ENCODE data around the gene HNF4A. TPM values are rescaled to one million over a fixed set of nuclear protein-coding genes. Genes with fewer than 3 reads are reported as not detected.
"Not testable (repeated sequence)": the region's sequence is repeated elsewhere in the genome, so short reads cannot be mapped to it uniquely, and the experiment has no call there.

HNF4A gene
- total RNA-seq (not detected), polyA plus RNA-seq (0.09 TPM)

DNA sequence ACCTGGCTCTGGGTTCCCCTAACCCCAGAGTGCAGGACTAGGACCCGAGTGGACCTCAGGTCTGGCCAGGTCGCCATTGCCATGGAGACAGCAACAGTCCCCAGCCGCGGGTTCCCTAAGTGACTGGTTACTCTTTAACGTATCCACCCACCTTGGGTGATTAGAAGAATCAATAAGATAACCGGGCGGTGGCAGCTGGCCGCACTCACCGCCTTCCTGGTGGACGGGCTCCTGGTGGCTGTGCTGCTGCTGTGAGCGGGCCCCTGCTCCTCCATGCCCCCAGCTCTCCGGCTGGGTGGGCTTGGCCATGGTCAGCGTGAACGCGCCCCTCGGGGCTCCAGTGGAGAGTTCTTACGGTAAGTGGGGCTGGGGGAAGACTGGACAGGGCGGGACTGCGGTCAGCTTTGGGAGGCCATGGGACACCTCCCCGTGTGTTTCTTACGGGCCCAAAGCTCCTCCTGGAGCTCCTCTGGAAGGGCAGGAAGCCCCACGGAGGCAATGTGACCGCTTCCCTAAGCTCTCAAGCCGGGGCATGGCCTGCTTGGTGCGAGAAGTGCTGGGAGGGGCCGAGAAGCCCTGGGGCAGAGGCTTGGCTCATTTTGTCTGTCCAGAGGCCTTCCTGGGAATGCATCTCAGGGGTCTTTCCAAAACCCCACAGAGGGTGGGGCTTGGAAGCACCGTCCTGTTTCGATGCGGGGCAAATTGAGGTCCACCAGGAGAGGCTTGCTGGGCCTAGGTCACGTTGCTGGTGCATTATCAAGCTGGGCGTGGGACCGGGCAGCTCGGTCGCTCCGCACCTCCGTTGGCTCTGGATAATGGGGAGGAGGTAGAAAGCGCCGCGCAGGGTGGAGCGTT is at the start of gene HNF4A:
HNF4A (plus strand) TSS at position 202 of the 855 bp plus-strand sequence; CDS start at position 308, 106 bp downstream.
- Histone ChIP-seq H3K4me1 (ENCODE audit: insufficient read depth) (no peaks in the 10 kb centered on the region), H3K27ac (ENCODE audit: low read depth) (no peak within 1 kb of the TSS), H3K36me3 (ENCODE audit: insufficient read depth) (no peaks in the 10 kb centered on the region), H3K4me3 (ENCODE audit: low read depth, low read length) (no peak within 1 kb of the TSS)
- DNase-seq (ENCODE audit: extremely low spot score): no peak
- 80% methylated on average over 40 of the region's 40 CpGs for WGBS

GRCh38 chr20:44306927-44307326 is 48.6 kb upstream of the HNF4A start:
- Histone ChIP-seq H3K27ac (ENCODE audit: low read depth) (no peak overlapping the region), H3K4me1 (ENCODE audit: insufficient read depth) (peaks cover 3% of the 10 kb centered on the region), H3K36me3 (ENCODE audit: insufficient read depth) (no peaks in the 10 kb centered on the region), H3K4me3 (ENCODE audit: low read depth, low read length) (no peak overlapping the region)
- WGBS: 91% methylated on average over 9 of the region's 9 CpGs
- DNase-seq (ENCODE audit: extremely low spot score): no peak

DNA sequence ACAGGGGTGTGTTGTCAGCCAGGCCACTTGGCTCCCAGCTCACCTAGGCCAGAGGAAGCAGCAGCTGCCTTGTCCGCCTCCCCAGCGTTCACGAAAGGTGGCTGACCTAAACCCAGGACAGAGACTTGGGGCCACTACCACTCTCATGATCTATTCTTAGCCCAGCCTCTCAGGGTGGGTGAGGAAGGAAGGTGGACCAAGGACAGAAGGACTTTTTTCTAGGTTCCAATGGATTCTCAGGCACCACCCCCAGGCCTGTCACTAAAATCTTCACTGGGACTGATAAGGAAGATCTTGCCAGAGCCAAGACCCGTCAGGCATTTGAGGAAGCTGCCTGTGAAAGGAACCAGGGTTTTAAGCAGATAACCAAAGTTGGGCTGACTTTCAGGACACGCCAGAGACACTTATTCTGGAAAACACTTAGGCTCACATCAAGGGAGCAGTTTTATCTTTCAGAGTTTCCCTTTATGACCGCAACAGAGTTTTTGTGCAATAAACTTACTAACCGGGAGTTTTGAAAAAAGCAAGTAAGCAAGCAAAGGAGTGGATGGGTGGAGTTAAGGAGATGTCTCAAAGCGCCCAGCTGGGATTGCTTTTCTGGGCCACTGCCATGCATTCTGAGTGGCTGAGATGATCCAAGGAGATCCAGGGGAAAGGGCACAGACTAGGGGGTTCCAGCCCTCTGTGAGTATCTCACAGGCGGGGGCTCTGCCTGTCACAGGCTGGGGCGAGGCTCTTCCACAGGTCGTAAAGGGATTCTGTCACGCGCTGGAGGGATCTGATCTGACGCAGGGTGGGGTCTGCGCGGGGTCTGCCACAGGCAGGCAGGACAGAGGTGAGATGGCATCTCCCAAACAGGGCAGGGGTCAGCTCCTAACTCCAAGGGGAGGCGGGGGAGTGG is 45.5 kb upstream of the HNF4A start:
- Histone ChIP-seq H3K27ac (ENCODE audit: low read depth) (no peak overlapping the region), H3K36me3 (ENCODE audit: insufficient read depth) (no peaks in the 10 kb centered on the region), H3K4me3 (ENCODE audit: low read depth, low read length) (peak overlapping the region; percentile 62), H3K4me1 (ENCODE audit: insufficient read depth) (peaks cover 3% of the 10 kb centered on the region)
- peak; percentile 7 for DNase-seq (ENCODE audit: extremely low spot score)
- WGBS: 10% methylated on average over 17 of the region's 17 CpGs

DNA sequence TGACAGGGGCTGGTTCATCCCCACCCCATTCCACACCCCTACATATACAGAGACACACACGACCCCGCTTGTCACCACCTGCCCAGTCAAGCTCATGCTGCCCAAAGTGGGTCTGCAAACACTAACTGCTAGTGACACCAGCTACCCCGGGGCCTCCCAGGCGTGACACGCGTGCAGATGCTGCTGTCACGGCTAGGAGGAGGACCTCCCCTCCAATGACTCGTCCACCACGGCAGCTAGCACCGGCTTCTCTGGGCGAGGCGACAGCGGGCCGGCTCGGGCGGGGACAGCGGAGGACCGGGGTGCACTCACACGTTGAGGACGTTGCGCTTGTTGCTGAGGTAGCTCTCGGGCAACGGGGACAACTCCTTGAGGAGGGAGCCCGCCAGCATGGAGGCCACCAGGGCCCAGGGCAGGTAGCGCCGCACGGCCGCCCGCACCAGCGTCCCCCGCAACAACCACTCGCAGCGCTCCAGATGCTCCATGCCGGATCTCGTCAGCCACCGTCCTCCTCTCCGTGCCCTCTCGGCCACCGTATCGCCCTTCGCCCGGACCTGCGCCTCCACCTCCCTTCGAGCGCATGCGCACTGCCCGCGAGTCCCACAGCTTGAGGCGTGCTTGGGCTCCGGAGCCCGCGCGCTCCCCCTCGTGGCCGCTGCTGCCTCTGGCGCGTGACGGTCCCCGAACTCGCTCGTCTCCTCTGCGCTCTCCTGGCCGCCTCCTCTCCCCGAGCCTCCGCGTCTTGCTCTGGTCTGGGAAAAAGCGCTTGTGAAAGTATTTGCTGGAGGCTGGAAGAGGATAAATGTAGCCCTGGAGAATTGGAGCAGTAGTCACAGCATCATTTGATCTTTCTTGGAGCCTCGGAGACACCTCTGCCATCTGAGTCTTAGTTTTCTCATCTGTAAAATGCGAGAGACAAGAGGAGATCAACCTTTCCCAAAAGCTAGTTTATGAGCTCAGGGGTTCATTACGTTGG is 44.5 kb upstream of the HNF4A start, which contains the start of gene FITM2:
FITM2 (minus strand) TSS at position 539 of the 976 bp plus-strand sequence; CDS start at position 485, 54 bp downstream.
- peak; percentile 92 for DNase-seq (ENCODE audit: extremely low spot score)
- Histone ChIP-seq H3K36me3 (ENCODE audit: insufficient read depth) (no peaks in the 10 kb centered on the region), H3K27ac (ENCODE audit: low read depth) (no peak within 1 kb of the TSS), H3K4me3 (ENCODE audit: low read depth, low read length) (peak within 1 kb of the TSS; percentile 62), H3K4me1 (ENCODE audit: insufficient read depth) (peaks cover 3% of the 10 kb centered on the region)
- WGBS: 1% methylated on average over 70 of the region's 70 CpGs

DNA sequence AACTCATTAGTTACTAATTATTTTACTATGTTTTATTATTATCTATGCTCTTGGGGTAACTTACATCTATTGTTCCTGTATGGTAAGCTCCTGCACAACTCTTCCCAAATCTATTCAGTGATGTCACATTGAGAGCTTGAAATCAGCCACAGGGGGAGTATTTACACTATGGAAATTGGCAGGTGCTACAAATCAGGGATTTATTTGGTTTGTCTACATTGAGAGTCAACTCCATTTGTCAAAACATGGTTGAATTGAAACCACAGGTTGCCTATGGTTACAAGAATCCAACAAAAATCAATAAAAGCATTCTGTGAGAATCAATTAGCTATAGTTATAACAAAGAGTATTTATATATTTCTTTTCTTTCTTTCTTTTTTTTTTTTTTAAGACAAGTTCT is 40.6 kb upstream of the HNF4A start:
- Histone ChIP-seq H3K4me1 (ENCODE audit: insufficient read depth) (no peaks in the 10 kb centered on the region), H3K36me3 (ENCODE audit: insufficient read depth) (no peaks in the 10 kb centered on the region), H3K4me3 (ENCODE audit: low read depth, low read length) (no peak overlapping the region), H3K27ac (ENCODE audit: low read depth) (no peak overlapping the region)
- DNase-seq (ENCODE audit: extremely low spot score): no peak

DNA sequence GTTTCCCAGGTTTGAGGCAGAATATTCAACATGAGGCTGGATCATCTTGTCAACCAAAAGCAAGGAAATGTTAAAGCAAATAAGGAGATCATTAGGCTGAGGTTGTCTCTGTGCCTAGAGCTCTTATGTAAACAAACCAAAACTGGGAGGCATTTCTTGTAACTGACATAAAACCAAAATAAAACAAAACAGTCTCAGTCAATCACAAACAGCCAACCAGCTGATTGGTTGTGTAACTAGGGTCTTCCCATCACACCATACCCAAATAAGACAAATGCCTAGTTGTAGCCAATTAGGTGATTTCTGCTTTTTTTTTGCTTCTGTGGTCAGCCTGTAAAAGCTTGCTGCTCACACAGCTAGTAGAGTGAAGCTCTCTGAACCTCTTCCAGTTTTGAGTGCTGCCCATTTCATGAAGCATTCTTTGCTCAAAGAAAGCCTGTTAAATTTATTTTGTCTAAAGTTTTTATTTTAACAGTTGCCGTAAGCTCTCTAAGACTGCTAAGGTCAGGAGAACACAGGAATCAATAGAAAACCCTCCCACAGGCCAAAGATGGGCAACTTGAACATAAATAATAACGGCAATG is 35.6 kb upstream of the HNF4A start:
- no peaks in the 10 kb centered on the region for H3K36me3 ChIP-seq (ENCODE audit: insufficient read depth)
- WGBS: 88% methylated on average over 2 of the region's 2 CpGs

GRCh38 chr20:44324343-44324742 is 31.2 kb upstream of the HNF4A start:
- 12% methylated on average over 1 of the region's 1 CpG for WGBS
- Histone ChIP-seq H3K27ac (ENCODE audit: low read depth) (no peak overlapping the region), H3K4me1 (ENCODE audit: insufficient read depth) (no peaks in the 10 kb centered on the region), H3K4me3 (ENCODE audit: low read depth, low read length) (no peak overlapping the region), H3K36me3 (ENCODE audit: insufficient read depth) (no peaks in the 10 kb centered on the region)
- no peak for DNase-seq (ENCODE audit: extremely low spot score)

More for the DNA sequence above, 35.6 kb upstream of the HNF4A start:
- Histone ChIP-seq H3K27ac (ENCODE audit: low read depth) (no peak overlapping the region), H3K4me1 (ENCODE audit: insufficient read depth) (no peaks in the 10 kb centered on the region), H3K4me3 (ENCODE audit: low read depth, low read length) (no peak overlapping the region)
- no peak for DNase-seq (ENCODE audit: extremely low spot score)

DNA sequence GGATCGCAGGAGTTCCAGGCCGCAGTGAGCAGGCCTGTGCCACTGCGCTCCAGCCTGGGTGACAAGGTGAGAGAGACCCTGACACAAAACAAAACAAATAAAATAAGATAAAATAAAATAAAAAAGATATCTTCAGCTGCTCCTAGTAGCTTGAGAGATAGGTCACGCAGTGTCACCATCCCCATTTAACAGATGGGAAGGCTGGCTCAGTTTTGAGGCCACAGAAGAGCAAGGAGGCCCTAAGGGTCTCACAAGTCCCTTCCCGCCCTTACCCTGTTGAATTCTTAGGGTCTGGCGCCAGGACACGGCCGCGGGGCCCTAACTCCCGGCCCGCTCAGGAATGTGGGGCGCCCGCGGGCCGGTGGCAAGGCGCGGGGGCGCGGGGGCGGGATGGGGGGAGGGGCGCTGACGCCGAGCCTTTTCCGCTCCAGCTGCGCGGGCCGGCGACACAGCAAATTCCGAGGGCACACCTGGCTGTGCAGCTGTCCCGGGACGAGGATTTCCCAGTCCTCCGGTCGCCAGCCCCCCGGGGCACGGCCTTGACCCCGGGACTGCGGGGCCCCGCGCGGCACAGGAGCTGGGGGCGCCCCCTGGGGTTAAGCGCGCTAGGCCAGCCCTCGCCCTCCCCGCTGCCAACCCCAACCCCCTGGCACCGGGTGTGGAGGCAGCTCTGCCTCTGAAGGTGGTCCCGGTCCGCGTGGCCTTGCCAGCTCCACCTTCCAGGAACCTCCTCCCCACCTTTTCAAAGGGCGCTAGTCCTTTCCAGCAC is 28.9 kb upstream of the HNF4A start:
- H3K4me3 ChIP-seq (ENCODE audit: low read depth, low read length): peak overlapping the region; percentile 23
- 12% methylated on average over 49 of the region's 50 CpGs for WGBS
- H3K27ac ChIP-seq (ENCODE audit: low read depth): no peak overlapping the region
- H3K4me1 ChIP-seq (ENCODE audit: insufficient read depth): no peaks in the 10 kb centered on the region
- no peak for DNase-seq (ENCODE audit: extremely low spot score)
- H3K36me3 ChIP-seq (ENCODE audit: insufficient read depth): no peaks in the 10 kb centered on the region

DNA sequence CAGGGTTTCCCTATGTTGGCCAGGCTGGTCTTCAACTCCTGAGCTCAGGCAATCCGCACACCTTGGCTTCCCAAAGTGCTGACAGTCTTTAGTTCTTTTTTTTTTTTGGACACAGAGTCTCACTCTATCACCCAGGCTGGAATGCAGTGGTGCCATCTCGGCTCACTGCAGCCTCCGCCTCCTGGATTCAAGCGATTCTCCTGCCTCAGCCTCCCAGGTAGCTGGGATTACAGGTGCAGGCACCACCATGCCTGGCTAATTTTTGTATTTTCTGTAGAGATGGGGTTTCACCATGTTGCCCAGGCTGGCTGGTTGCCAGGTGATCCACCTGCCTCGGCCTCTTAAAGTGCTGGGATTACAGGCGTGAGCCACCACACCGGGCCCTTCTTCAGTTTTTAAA is 27.8 kb upstream of the HNF4A start:
- WGBS: 88% methylated on average over 7 of the region's 7 CpGs
- DNase-seq (ENCODE audit: extremely low spot score); H3K36me3 ChIP-seq (ENCODE audit: insufficient read depth): not testable (repeated sequence)

GRCh38 chr20:44328428-44328827 is 27.1 kb upstream of the HNF4A start:
- Histone ChIP-seq H3K27ac (ENCODE audit: low read depth) (no peak overlapping the region), H3K4me3 (ENCODE audit: low read depth, low read length) (no peak overlapping the region), H3K4me1 (ENCODE audit: insufficient read depth) (no peaks in the 10 kb centered on the region), H3K36me3 (ENCODE audit: insufficient read depth) (no peaks in the 10 kb centered on the region)
- no peak for DNase-seq (ENCODE audit: extremely low spot score)
- 87% methylated on average over 4 of the region's 4 CpGs for WGBS

More for the DNA sequence above, 27.8 kb upstream of the HNF4A start:
- H3K4me1 ChIP-seq (ENCODE audit: insufficient read depth); H3K27ac ChIP-seq (ENCODE audit: low read depth); H3K4me3 ChIP-seq (ENCODE audit: low read depth, low read length): not testable (repeated sequence)

GRCh38 chr20:44331201-44331600 is 24.3 kb upstream of the HNF4A start:
- 85% methylated on average over 2 of the region's 2 CpGs for WGBS
- no peak overlapping the region for H3K4me3 ChIP-seq (ENCODE audit: low read depth, low read length)
- no peak for DNase-seq (ENCODE audit: extremely low spot score)
- no peaks in the 10 kb centered on the region for H3K36me3 ChIP-seq (ENCODE audit: insufficient read depth)
- H3K4me1 ChIP-seq (ENCODE audit: insufficient read depth): no peaks in the 10 kb centered on the region
- H3K27ac ChIP-seq (ENCODE audit: low read depth): no peak overlapping the region

GRCh38 chr20:44334306-44334705 is 21.2 kb upstream of the HNF4A start:
- H3K4me3 ChIP-seq (ENCODE audit: low read depth, low read length): no peak overlapping the region
- no peak for DNase-seq (ENCODE audit: extremely low spot score)
- 36% methylated on average over 8 of the region's 8 CpGs for WGBS

More at GRCh38 chr20:44334306-44334705, 21.2 kb upstream of the HNF4A start:
- no peaks in the 10 kb centered on the region for H3K4me1 ChIP-seq (ENCODE audit: insufficient read depth)
- H3K36me3 ChIP-seq (ENCODE audit: insufficient read depth): no peaks in the 10 kb centered on the region
- H3K27ac ChIP-seq (ENCODE audit: low read depth): no peak overlapping the region
